HG02798 (cell line): ENCODE data around the gene MRPL2.
"Not testable (repeated sequence)": the region's sequence is repeated elsewhere in the genome, so short reads cannot be mapped to it uniquely, and the experiment has no call there.

ENCODE experiments used
- ATAC-seq: cut with Tn5 transposase; IDR thresholded peaks from one replicate; pipeline ENCODE4 v1.9.1; 2021; ENCODE audit warnings: mild to moderate bottlenecking; ENCODE audit not compliant: unreplicated experiment, poor library complexity

MRPL2 gene

DNA sequence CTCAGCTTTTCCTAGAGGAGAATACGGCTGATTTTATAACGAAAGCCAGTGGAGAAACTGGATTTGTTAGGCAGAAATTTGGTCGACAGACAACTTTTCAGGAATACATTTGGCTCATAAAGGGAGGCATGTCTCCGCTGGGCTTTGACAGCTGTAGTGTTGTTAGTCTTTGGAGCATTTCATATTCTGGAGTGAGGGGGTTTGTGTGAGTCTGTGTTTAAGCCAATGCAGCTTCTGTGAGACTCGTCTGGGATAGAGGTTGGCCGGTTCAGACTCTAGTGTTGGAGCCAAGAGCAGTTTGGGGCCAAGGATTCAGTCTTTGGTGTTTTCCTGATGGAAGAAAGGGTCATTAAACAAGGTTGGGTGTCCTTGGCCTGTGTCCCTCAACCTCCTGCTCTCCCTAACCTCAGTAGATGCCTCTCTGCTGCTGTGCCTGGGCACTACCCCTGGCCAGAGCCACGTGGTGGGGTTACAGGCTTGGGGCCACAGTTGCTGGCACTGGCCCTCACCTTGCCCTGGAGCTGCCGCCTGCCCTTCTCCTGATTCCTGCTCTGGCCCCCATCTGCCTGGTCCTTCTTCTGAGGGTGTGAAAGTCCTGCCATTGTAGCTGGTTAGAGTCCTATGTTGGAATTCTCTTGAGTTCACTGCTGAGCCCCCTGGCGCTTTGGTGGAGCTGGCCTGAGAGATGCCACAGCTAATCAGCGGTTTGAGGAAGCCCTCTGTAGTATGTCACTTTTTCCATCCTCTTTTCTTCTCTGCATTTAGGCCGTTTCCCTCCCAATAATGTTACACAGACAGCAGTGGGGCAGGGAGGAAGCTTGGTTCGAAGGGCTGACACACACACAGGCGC lies 23.8 kb upstream of the MRPL2 start:
- no peak for ATAC-seq

- not testable (repeated sequence) for ATAC-seq
These were observed 22.7 kb upstream of the MRPL2 start for GRCh38 chr6:43081922-43082321.

GRCh38 chr6:43081043-43081442 lies 21.8 kb upstream of the MRPL2 start:
- ATAC-seq = no peak

GRCh38 chr6:43078691-43079090 lies 19.5 kb upstream of the MRPL2 start:
- ATAC-seq = no peak

GRCh38 chr6:43077981-43078511 lies 18.8 kb upstream of the MRPL2 start:
- ATAC-seq = no peak

GRCh38 chr6:43077333-43077809 lies 18.1 kb upstream of the MRPL2 start:
- no peak for ATAC-seq

DNA sequence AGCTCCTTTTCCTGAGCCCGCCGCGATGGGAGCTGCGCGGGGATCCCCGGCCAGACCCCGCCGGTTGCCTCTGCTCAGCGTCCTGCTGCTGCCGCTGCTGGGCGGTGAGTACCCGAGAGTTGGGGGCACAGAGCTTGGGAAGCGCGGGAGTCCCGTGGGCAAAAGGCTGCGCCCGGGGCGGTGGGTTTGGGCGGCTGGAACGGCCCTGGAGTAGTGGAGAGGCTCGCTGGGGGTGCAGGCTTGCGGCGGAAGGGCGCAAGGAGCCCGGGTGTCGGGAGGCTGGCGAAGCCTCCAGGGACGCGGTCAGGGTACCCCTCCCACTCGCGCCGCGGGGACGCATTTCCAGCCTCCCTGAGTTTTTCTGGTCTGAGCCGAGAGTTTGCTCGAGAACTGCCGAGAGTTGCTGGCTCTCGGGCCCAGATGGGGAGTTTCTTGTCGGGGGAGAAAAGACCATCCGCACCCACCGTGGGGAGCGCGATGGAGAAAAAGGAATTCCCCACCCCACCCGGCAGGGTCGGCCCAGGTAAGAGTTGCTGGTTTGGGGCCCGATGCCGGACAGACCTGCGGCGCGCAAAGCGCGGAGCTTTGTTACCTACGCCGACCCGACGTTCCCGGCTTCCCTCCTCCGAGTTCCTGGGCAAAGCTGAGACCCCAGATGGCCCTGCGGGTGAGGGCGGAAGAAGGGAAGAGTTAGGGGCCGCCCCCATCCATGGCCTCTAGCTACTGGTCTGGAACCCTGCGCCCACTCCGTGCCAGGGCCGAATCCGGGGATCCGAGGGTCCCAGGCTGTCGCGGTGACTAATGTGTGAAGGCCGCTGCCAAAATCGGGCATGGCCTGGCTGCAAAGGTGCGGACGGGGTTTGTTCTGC lies 17.5 kb upstream of the MRPL2 start:
- no peak for ATAC-seq

DNA sequence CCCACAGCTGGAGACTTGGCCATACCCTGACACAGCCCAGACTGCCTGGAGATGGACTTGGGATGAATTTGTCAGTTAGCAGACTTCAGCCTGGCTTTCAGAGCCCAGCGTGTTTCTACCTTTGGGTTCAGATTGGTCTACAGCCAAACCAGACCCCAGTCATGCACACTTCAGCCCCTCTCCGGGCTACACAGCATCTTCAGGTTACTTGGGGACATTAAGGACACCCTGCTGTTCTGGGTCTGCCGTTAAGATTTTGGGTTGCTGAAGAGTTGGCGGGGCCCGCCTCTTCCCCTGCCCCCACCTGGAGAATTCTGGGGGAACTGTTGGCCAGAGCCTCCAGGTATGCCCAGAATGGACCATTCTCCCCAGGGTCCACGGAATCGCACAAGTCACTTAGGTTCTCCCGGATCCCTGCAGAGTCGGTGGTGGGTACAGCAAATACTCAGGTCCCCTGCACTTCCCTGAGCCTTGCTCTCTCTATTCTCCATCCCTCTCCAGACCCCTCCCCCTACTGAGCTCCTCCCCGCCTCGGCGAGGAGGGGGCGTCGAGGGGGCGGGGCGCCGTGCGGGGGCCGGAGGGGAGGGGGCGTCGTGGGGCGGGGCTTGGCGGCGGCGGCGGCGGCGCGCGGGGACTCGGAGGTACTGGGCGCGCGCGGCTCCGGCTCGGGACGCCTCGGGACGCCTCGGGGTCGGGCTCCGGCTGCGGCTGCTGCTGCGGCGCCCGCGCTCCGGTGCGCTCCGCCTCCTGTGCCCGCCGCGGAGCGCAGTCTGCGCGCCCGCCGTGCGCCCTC lies 16.6 kb upstream of the MRPL2 start, which contains the start of gene PTK7:
PTK7 (plus strand) TSS at position 645 of the 794 bp plus-strand sequence. CDS start 175 bp downstream, outside the sequence.
- no peak for ATAC-seq

- no peak for ATAC-seq
These were observed 15.8 kb upstream of the MRPL2 start for GRCh38 chr6:43074847-43075669.

- ATAC-seq = no peak
These were observed 10.9 kb upstream of the MRPL2 start for GRCh38 chr6:43070028-43070632.

DNA sequence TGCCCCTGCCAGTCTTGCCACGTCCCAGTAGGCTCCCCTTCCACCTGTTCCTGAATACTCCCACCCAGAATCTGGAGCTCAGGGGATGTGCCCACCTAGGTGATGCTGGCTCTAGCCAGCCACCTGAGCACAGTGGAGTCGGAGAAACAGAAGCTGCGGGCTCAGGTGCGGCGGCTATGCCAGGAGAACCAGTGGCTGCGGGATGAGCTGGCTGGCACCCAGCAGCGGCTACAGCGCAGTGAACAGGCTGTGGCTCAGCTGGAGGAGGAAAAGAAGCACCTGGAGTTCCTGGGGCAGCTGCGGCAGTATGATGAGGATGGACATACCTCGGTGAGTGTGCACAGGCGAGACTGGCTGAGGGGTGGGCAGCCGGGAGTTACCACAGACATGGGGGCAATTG lies 3.6 kb upstream of the MRPL2 start:
- no peak for ATAC-seq

- ATAC-seq = no peak
These were observed 2.6 kb upstream of the MRPL2 start for GRCh38 chr6:43061861-43062260.

- ATAC-seq = no peak
These were observed 1.8 kb upstream of the MRPL2 start for GRCh38 chr6:43060755-43061633.

DNA sequence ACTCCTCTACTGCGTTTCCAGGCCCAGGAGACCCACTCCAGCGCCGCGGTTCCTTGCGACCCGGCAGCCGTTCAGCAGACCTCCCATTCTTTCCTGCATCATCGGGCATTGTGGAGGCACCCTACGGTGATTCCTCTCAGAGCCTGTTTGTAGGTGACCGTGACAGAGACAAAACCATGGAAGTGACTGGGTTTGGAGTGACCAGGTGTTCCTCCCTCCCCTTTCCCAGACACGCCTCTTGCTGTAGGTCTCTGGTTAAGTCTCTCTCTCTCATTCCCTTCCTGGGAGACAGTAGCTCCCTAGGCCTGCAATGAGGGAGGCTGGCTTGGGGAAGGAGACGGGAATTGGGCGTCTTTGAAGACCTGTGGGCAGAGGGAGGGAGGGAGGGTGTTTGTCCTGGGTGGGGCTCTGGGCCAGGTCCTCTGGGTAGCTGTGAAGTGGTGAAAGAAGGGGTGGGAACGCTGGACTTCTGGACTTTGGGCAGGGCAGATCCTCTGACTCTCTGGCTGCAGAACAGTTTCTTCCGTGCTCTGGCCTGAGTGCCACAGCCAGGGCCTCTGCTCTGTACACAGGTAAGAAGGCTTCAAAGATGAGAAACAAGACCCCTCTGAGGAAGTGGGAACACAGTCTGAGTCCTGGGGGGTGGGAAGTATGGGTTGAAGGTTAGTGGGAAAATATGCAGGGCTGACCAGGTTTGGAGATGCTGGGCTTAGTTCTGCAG lies 960 bp upstream of the MRPL2 start:
- ATAC-seq = no peak

DNA sequence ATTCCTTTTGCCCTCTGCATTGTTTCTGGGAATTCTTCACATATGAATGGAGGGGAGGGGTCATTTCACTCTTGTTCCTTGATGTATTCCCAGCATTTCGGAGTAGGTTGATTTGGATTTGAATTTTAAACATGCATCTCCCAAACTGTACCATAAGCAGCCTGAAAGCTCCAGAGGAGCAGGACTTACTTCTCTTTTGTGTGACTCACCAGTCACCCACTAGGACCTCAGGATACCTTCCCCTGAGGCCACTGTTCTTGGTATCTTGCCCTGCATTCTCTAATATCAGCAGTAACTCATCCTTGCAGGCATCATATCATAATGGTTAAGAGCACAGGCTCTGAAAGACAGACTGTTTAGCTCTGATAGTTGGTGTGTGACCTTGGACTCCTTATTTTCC lies 703 bp downstream of the MRPL2 start:
- no peak for ATAC-seq

GRCh38 chr6:43055966-43056365 lies 3.3 kb downstream of the MRPL2 start:
- no peak for ATAC-seq

DNA sequence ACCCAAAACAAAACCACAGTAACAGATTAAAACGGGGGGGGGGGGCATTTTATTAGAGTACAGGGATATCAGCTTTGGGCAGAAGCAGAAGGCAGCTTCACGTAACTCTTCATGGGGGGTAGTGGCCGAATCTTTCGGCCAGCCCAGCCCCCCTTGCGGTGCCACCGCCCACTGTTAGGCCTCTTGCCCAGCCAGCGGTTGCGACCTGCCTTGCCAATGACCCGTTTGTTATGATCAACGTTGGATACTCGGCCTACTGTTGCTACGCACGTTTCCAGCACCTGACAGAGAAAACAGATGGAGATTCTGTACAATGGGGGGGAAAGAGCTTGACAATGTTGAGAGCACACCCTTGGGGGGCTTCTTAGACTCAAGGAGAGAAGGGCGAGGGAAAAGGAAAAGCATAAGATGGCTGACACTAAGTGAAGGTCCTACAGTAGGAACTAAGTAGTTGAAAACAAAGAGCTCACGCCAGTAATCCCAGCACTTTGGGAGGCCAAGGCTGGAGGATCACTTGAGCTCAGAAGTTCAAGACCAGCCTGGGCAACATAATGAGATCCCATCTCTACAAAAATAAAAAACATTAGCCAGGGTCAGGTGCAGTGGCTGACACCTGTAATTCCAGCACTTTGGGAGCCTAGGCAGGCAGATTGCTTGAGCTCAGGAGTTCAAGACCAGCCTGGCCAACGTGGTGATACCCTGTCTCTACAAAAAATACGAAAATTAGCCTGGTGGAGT lies 4.9 kb downstream of the MRPL2 start:
- no peak for ATAC-seq
